Smooth muscle cell of the umbilical artery (primary cell): ENCODE measurements around the gene DOC2B. TPM values are rescaled to one million over a fixed set of nuclear protein-coding genes. Genes with fewer than 3 reads are reported as not detected.

Source experiments
- total RNA-seq: library from RNA; depleted of rRNA; stranded (reverse); fragments of >200 nt; gene quantifications from 2 replicates; pipeline ENCODE4 v1.2.3, GENCODE V29; 2014

The DOC2B gene
- not detected in 2 replicates for total RNA-seq

DNA sequence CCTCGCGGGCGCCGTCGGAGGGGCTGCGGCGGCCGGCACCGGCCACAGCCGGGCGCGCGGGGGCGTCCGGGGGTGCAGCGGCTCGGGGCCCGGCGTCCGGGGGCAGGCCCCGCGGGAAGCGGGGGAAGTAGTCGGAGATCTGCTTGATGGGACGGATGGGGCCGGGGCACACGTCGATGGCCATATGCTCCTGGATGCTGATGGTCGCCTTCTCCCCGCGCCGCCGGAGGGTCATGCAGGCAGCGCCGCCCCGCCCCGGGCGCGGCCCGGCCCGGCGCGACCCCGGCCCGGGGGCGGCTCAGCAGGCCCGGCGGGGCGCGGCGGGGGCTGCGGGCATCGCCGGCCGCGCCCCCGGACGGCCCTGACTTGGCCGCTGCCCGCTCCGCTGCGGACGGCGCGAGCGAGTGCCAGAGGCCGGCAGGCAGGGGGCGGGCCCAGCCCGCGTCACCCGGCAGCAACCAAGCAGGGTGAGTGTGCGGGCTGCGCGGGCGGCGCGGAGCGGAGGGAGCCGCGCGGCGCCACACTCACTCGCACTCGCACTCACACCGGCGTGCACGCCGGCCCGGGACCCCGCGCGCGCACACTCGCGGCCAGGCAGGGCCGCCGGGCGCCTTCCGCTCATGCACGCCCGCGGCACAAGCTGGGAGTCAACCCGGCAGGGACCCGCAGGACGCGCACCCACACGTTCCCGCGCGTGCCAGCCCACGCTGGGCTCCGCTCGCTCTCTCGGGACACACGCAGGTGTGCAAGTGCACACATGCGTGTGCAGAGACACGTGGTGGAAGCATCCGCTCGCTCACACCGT is at the start of gene DOC2B:
TSS of gene DOC2B (minus strand) at position 406 of the 805 bp plus-strand sequence. CDS start at position 235, 171 bp downstream.

DNA sequence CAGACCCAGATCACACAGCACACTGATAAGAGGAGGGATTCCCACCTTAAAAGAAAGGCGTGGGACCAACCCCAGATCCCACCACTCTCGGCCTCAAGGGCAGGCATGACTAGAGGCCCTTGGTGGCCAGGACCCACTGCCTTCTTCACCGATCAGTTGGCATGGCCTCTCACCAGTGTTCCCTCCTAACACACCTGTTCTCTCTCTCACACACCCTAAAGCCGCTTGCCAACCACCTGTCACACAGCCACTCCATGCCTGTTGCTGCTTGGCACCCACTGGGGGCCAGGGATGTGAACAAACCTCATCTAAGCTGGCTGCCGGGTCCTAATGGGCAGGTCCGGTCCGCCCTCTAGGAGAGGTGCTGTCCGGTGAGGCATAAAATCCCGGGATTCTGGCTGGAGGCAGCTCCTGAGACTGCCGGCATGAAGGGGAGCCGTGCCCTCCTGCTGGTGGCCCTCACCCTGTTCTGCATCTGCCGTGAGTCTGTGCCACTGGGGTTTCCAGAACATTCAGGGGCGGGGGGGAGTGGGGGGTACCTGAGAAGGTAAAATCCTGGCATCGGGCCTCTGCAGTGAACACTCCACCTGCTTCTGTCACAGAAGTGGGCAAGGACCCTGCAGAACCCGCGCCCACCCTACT is 44.2 kb downstream of the DOC2B start, which contains the start of gene SCGB1C2:
TSS of gene SCGB1C2 (plus strand) at position 404 of the 642 bp plus-strand sequence. CDS start at position 426, 22 bp downstream.

Other genes starting within 250 kb of the DOC2B start
- not detected in 2 replicates for gene SCGB1C2, start 44.1 kb downstream of the DOC2B start, total RNA-seq
- 2.7 and 3.1 TPM in 2 replicates for gene RPH3AL, start 171.2 kb upstream of the DOC2B start, total RNA-seq